Brain microvascular endothelial cell (primary cell): ENCODE data around the gene PLEKHB1.
"Not testable (repeated sequence)": the region's sequence is repeated elsewhere in the genome, so short reads cannot be mapped to it uniquely, and the experiment has no call there.

Experiments
- DNase-seq: peaks from one replicate; pipeline ENCODE4 v3.0.0-alpha.2; 2020
- H3K27ac ChIP-seq: fragments of 250-450 bp; sonication (Bioruptor Pico); 2 replicates; pipeline ENCODE4 v1.5.1; 2020; ENCODE audit warnings: mild to moderate bottlenecking, moderate library complexity
- H3K27me3 ChIP-seq: fragments of 250-450 bp; sonication (Bioruptor Pico); replicated peaks from 2 replicates; pipeline ENCODE4 v1.5.1; 2020; ENCODE audit warnings: mild to moderate bottlenecking
- H3K36me3 ChIP-seq: fragments of 250-450 bp; sonication (Bioruptor Pico); replicated peaks from 2 replicates; pipeline ENCODE4 v1.5.1; 2020; ENCODE audit warnings: mild to moderate bottlenecking
- H3K4me3 ChIP-seq: 2 replicates; pipeline ENCODE4 v1.5.1; 2011; ENCODE audit warnings: low read depth, mild to moderate bottlenecking, control low read depth, low read length, moderate library complexity
- in situ Hi-C: cut with HindIII; loops from 2 replicates; pipeline ENCODE4 v1.10.0; 2017; ENCODE audit warnings: low sequenced_read_pairs, low pct_ligation_motif_present
- TF ChIP-seq, protein P1 (sequence below): IDR thresholded peaks from 2 replicates; pipeline ENCODE4 v1.5.1; 2011; ENCODE audit warnings: low read depth, mild to moderate bottlenecking, moderate library complexity, low read length, control low read depth, inconsistent platforms; ENCODE audit errors: missing control alignments

Gene PLEKHB1

DNA sequence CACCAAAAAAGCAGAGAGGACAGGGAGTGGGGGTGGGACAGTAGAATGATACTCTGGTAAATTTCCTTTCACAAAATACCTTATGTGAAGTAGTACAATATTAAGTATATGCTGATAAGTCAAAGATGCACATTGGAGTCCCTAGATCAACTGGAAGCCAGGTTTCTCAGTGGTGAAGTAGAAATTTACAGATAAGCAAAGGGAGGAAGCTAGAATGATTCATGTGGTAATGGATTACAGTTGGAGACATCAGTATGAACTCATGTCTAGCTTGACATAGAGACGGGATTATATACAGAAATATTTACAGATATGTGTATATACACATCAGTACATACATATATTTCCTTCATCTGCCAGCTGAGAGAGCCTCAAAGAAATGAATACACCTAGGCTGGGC lies 21.5 kb downstream of the PLEKHB1 start:
- Histone ChIP-seq H3K27me3 (no peaks in the 10 kb centered on the region), H3K27ac (no peak overlapping the region), H3K4me3 (no peak overlapping the region), H3K36me3 (no peaks in the 10 kb centered on the region)
- TF ChIP-seq, protein P1, sequence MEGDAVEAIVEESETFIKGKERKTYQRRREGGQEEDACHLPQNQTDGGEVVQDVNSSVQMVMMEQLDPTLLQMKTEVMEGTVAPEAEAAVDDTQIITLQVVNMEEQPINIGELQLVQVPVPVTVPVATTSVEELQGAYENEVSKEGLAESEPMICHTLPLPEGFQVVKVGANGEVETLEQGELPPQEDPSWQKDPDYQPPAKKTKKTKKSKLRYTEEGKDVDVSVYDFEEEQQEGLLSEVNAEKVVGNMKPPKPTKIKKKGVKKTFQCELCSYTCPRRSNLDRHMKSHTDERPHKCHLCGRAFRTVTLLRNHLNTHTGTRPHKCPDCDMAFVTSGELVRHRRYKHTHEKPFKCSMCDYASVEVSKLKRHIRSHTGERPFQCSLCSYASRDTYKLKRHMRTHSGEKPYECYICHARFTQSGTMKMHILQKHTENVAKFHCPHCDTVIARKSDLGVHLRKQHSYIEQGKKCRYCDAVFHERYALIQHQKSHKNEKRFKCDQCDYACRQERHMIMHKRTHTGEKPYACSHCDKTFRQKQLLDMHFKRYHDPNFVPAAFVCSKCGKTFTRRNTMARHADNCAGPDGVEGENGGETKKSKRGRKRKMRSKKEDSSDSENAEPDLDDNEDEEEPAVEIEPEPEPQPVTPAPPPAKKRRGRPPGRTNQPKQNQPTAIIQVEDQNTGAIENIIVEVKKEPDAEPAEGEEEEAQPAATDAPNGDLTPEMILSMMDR = no peak
- DNase-seq = no peak
- in situ Hi-C loops = no loop called here

DNA sequence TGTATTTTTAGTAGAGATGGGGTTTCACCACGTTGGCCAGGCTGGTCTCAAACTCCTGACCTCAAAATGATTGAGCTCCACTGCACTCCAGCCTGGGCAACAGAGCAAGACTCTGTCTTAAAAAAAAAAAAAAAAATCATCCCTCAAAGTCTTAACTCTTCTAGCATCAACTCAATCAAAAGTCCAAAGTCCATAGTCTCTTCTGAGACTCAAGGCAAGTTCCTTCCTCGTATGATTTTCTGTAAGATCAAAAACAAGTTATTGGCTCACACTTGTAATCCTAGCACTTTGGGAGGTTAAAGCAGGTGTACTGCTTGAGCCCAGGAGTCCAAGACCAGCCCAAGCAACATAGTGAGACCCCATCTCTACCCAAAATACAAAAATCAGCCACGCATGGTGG lies 24.4 kb downstream of the PLEKHB1 start:
- H3K36me3 ChIP-seq = peaks cover 4% of the 10 kb centered on the region
- H3K27me3 ChIP-seq = no peaks in the 10 kb centered on the region
- no peak overlapping the region for H3K27ac ChIP-seq
- TF ChIP-seq, protein P1 = no peak
- no peak overlapping the region for H3K4me3 ChIP-seq
- in situ Hi-C loops = no loop called here
- no peak for DNase-seq

DNA sequence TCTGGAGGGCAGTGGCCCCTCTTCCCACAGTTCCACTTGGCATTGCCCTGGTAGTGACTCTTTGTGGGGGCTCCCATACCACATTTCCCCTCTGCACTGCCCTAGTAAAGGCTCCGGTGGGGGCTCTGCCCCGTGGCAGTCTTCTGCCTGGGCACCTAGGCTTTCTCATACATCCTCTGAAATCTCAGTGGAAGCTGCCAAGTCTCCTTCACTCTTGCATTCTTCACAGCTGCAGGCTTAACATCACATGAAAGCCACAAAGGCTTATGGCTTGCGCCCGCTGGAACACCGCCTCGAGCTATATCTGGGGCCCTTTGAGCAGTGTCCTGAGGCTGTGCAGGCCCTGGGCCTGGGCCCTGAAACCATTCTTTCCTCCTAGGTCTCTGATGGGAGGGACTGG lies 25.3 kb downstream of the PLEKHB1 start:
- TF ChIP-seq, protein P1 = no peak
- Histone ChIP-seq H3K4me3 (no peak overlapping the region), H3K27me3 (no peaks in the 10 kb centered on the region), H3K27ac (no peak overlapping the region), H3K36me3 (peaks cover 6% of the 10 kb centered on the region)
- in situ Hi-C loops = no loop called here
- no peak for DNase-seq

DNA sequence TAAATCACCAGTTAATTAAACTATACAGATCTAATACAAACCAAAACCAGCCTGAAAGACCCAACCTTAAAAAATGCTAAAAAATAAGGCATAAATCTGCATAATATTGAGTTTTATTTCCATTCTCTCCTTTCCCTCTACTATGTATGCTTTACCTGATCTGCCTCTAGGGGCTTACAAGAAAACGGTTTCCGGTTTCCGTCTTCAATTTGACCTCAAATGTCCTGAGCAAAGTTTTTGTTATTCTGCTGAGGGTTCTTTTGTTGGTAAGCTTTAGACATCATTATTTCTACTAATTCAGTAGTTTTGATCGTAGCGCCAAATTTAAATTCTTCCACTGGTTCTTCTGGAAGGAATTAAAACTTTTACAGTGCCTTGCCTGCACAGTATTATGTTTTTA lies 30.2 kb downstream of the PLEKHB1 start:
- H3K27me3 ChIP-seq, H3K27ac ChIP-seq, DNase-seq, in situ Hi-C loops, H3K4me3 ChIP-seq: not testable (repeated sequence)
- H3K36me3 ChIP-seq = peaks cover 23% of the 10 kb centered on the region

DNA sequence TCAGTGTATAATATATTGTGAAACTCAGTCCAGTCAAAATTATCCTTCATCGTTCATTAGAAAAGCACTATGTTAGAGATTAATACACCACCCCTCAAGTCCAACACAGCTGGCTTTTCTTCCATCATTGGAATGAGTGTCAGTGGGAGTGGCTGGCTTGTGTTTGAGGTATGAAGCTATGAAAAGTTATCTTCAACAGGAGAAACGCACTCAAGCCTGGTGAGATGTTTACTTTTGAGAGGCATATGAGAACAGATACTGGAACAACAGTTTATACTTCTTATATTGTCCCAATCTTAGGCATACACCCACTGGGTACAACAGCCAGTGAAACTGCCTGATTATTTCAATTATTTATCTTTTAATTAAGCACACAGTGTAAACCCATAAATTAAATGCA lies 34.3 kb downstream of the PLEKHB1 start:
- DNase-seq = no peak
- Histone ChIP-seq H3K27ac (no peak overlapping the region), H3K4me3 (no peak overlapping the region), H3K27me3 (no peaks in the 10 kb centered on the region), H3K36me3 (peaks cover 25% of the 10 kb centered on the region)
- TF ChIP-seq, protein P1 = no peak
- in situ Hi-C loops = no loop called here

DNA sequence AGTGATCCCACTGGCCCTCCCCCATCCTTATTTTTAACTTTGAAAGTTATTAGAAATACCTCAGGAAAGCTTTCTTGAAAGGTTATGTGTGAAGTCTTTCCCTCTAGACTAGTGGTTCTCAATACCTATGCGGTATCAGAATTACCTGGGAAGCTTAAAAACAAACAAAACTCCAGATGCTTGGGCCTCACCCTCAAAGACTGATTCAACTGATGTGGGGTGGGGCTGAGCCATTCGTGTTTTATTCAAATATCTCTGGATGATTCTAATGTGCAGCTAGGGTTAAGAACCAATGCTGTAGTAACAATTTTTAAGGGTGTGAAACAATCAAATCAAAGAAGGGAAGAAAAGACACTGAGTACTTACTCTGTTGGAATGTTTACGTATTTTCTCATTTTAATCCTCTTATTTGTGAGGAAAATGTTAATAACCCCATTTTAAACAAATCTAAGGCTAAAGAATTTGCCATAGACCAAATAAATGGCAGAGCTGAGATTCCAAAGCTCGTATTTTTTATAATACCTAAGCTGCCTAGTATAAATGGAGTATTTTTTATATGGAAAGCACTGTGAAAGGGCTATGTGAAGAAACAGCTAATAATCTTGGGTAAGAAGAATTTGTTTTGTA lies 47.6 kb downstream of the PLEKHB1 start:
- in situ Hi-C loops = no loop called here
- H3K27me3 ChIP-seq = no peaks in the 10 kb centered on the region
- H3K36me3 ChIP-seq = peaks cover 8% of the 10 kb centered on the region
- no peak overlapping the region for H3K27ac ChIP-seq
- TF ChIP-seq, protein P1 = no peak
- DNase-seq = no peak
- H3K4me3 ChIP-seq = no peak overlapping the region
